ENCODE data around the gene LTA. TPM values are rescaled to one million over a fixed set of nuclear protein-coding genes. Genes with fewer than 3 reads are reported as not detected.

LTA gene
- total and polyA plus RNA-seq, 2 experiments from 2014 or later, result not detected

DNA sequence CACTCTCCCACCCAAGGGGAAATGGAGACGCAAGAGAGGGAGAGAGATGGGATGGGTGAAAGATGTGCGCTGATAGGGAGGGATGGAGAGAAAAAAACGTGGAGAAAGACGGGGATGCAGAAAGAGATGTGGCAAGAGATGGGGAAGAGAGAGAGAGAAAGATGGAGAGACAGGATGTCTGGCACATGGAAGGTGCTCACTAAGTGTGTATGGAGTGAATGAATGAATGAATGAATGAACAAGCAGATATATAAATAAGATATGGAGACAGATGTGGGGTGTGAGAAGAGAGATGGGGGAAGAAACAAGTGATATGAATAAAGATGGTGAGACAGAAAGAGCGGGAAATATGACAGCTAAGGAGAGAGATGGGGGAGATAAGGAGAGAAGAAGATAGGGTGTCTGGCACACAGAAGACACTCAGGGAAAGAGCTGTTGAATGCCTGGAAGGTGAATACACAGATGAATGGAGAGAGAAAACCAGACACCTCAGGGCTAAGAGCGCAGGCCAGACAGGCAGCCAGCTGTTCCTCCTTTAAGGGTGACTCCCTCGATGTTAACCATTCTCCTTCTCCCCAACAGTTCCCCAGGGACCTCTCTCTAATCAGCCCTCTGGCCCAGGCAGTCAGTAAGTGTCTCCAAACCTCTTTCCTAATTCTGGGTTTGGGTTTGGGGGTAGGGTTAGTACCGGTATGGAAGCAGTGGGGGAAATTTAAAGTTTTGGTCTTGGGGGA, 4.0 kb downstream of the LTA start:
- Histone ChIP-seq H3K9me2 (ENCODE audit: insufficient read depth) (no peaks in the 10 kb centered on the region), H4K20me1 (ENCODE audit: insufficient read depth) (no peaks in the 10 kb centered on the region), H3K79me2 (ENCODE audit: insufficient read depth) (no peaks in the 10 kb centered on the region), H3K9ac (no peak overlapping the region), H3K27me3 (replicated peaks; ENCODE audit: insufficient read depth) (no peaks in the 10 kb centered on the region), H3K9me3 (ENCODE audit: low read depth) (no peaks in the 10 kb centered on the region), H3K4me1 (ENCODE audit: insufficient read depth) (no peaks in the 10 kb centered on the region), H3K4me3 (no peak overlapping the region), H3K36me3 (ENCODE audit: low read depth) (no peaks in the 10 kb centered on the region), H2AFZ (no peak overlapping the region), H3K27ac (no peak overlapping the region), H3K4me2 (ENCODE audit: unreplicated experiment) (no peak overlapping the region), H3F3A (ENCODE audit: insufficient read depth) (no peaks in the 10 kb centered on the region)
- no peak for TF ChIP-seq EZH2phosphoT487 (IDR thresholded peaks at IDR 0.05; ENCODE audit: insufficient read depth, low read depth)
- TF ChIP-seq EZH2 (IDR thresholded peaks at IDR 0.05; ENCODE audit: insufficient read depth, poor library complexity, severe bottlenecking), result no peak
- WGBS, 2 experiments (ENCODE audit: low coverage in 1 of 2, low lambda C conversion rate in 2 of 2, missing lambda C conversion rate in 2 of 2), result 68 to 69% methylated on average over 8 of the region's 8 CpGs
- DNase-seq, result no peak
- in situ Hi-C loops (cut with MboI), result no loop called here

DNA sequence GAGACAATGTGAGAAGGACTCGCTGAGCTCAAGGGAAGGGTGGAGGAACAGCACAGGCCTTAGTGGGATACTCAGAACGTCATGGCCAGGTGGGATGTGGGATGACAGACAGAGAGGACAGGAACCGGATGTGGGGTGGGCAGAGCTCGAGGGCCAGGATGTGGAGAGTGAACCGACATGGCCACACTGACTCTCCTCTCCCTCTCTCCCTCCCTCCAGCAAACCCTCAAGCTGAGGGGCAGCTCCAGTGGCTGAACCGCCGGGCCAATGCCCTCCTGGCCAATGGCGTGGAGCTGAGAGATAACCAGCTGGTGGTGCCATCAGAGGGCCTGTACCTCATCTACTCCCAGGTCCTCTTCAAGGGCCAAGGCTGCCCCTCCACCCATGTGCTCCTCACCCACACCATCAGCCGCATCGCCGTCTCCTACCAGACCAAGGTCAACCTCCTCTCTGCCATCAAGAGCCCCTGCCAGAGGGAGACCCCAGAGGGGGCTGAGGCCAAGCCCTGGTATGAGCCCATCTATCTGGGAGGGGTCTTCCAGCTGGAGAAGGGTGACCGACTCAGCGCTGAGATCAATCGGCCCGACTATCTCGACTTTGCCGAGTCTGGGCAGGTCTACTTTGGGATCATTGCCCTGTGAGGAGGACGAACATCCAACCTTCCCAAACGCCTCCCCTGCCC, 4.9 kb downstream of the LTA start:
- H3K27ac ChIP-seq, result no peak overlapping the region
- H3K9ac ChIP-seq, result no peak overlapping the region
- H3K4me3 ChIP-seq, result no peak overlapping the region
- H3F3A ChIP-seq (ENCODE audit: insufficient read depth), result no peaks in the 10 kb centered on the region
- 79 to 86% methylated on average over 16 to 19 of the region's 19 CpGs for WGBS, 2 experiments (ENCODE audit: low coverage in 1 of 2, low lambda C conversion rate in 2 of 2, missing lambda C conversion rate in 2 of 2)
- H3K79me2 ChIP-seq (ENCODE audit: insufficient read depth), result no peaks in the 10 kb centered on the region
- no peaks in the 10 kb centered on the region for H3K27me3 ChIP-seq (replicated peaks; ENCODE audit: insufficient read depth)
- in situ Hi-C loops (cut with MboI), result no loop called here
- H3K4me1 ChIP-seq (ENCODE audit: insufficient read depth), result peaks cover 4% of the 10 kb centered on the region; the same call in 1 of the 2 replicates
- no peaks in the 10 kb centered on the region for H3K9me2 ChIP-seq (ENCODE audit: insufficient read depth)
- H3K9me3 ChIP-seq (ENCODE audit: low read depth), result no peaks in the 10 kb centered on the region
- H3K36me3 ChIP-seq (ENCODE audit: low read depth), result no peaks in the 10 kb centered on the region
- H4K20me1 ChIP-seq (ENCODE audit: insufficient read depth), result no peaks in the 10 kb centered on the region
- no peak overlapping the region for H2AFZ ChIP-seq
- no peak overlapping the region for H3K4me2 ChIP-seq (ENCODE audit: unreplicated experiment)
- TF ChIP-seq EZH2phosphoT487 (IDR thresholded peaks at IDR 0.05; ENCODE audit: insufficient read depth, low read depth) (no peak), EZH2 (IDR thresholded peaks at IDR 0.05; ENCODE audit: insufficient read depth, poor library complexity, severe bottlenecking) (no peak)
- no peak for DNase-seq

DNA sequence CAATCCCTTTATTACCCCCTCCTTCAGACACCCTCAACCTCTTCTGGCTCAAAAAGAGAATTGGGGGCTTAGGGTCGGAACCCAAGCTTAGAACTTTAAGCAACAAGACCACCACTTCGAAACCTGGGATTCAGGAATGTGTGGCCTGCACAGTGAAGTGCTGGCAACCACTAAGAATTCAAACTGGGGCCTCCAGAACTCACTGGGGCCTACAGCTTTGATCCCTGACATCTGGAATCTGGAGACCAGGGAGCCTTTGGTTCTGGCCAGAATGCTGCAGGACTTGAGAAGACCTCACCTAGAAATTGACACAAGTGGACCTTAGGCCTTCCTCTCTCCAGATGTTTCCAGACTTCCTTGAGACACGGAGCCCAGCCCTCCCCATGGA, 5.5 kb downstream of the LTA start:
- Histone ChIP-seq H3K79me2 (ENCODE audit: insufficient read depth) (no peaks in the 10 kb centered on the region), H3K4me3 (no peak overlapping the region), H3K9ac (no peak overlapping the region), H2AFZ (no peak overlapping the region), H3K36me3 (ENCODE audit: low read depth) (no peaks in the 10 kb centered on the region), H3K4me1 (ENCODE audit: insufficient read depth) (peaks cover 4% of the 10 kb centered on the region; the same call in 1 of the 2 replicates), H3K27ac (no peak overlapping the region), H3K9me2 (ENCODE audit: insufficient read depth) (no peaks in the 10 kb centered on the region), H3F3A (ENCODE audit: insufficient read depth) (no peaks in the 10 kb centered on the region), H4K20me1 (ENCODE audit: insufficient read depth) (no peaks in the 10 kb centered on the region), H3K9me3 (ENCODE audit: low read depth) (no peaks in the 10 kb centered on the region), H3K27me3 (replicated peaks; ENCODE audit: insufficient read depth) (no peaks in the 10 kb centered on the region), H3K4me2 (ENCODE audit: unreplicated experiment) (no peak overlapping the region)
- in situ Hi-C loops (cut with MboI), result no loop called here
- WGBS, 2 experiments (ENCODE audit: low coverage in 1 of 2, low lambda C conversion rate in 2 of 2, missing lambda C conversion rate in 2 of 2), result 78 to 90% methylated on average over 3 of the region's 3 CpGs
- DNase-seq, result no peak
- no peak for TF ChIP-seq EZH2 (IDR thresholded peaks at IDR 0.05; ENCODE audit: insufficient read depth, poor library complexity, severe bottlenecking)
- TF ChIP-seq EZH2phosphoT487 (IDR thresholded peaks at IDR 0.05; ENCODE audit: insufficient read depth, low read depth), result no peak

DNA sequence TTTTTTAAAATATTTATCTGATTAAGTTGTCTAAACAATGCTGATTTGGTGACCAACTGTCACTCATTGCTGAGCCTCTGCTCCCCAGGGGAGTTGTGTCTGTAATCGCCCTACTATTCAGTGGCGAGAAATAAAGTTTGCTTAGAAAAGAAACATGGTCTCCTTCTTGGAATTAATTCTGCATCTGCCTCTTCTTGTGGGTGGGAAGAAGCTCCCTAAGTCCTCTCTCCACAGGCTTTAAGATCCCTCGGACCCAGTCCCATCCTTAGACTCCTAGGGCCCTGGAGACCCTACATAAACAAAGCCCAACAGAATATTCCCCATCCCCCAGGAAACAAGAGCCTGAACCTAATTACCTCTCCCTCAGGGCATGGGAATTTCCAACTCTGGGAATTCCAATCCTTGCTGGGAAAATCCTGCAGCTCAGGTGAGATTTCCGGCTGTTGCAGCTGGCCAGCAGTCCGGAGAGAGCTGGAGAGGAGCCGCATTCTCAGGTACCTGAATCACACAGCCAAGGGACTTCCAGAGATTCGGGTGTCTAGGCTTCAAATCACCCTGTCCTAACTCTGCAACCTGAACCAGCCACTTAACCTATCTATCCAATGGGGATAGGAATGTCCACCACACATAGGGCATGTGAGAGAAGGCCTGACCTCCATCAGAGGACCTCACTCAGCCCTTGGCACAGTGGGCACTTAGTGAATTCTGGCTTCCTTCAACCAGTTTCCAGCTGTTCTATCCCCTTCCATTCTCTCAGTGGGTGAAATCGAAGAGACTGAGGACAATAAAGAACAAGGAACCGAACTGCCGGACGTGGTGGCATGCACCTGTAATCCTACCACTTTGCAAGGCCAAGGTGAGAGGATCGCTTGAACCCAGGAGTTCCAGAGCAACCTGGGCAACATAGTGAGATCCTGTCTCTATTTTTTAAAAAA, 6.4 kb downstream of the LTA start:
- Histone ChIP-seq H3K9ac (no peak overlapping the region), H3K36me3 (ENCODE audit: low read depth) (no peaks in the 10 kb centered on the region), H2AFZ (no peak overlapping the region), H3K27me3 (replicated peaks; ENCODE audit: insufficient read depth) (no peaks in the 10 kb centered on the region), H4K20me1 (ENCODE audit: insufficient read depth) (no peaks in the 10 kb centered on the region), H3K79me2 (ENCODE audit: insufficient read depth) (no peaks in the 10 kb centered on the region), H3K27ac (no peak overlapping the region), H3K4me1 (ENCODE audit: insufficient read depth) (peaks cover 4% of the 10 kb centered on the region; the same call in 1 of the 2 replicates), H3F3A (ENCODE audit: insufficient read depth) (no peaks in the 10 kb centered on the region), H3K9me2 (ENCODE audit: insufficient read depth) (no peaks in the 10 kb centered on the region), H3K9me3 (ENCODE audit: low read depth) (no peaks in the 10 kb centered on the region), H3K4me3 (no peak overlapping the region), H3K4me2 (ENCODE audit: unreplicated experiment) (no peak overlapping the region)
- TF ChIP-seq EZH2phosphoT487 (IDR thresholded peaks at IDR 0.05; ENCODE audit: insufficient read depth, low read depth), result no peak
- TF ChIP-seq EZH2 (IDR thresholded peaks at IDR 0.05; ENCODE audit: insufficient read depth, poor library complexity, severe bottlenecking), result no peak
- DNase-seq, result no peak
- 85% methylated on average over 12 of the region's 12 CpGs for WGBS, 2 experiments (ENCODE audit: low coverage in 1 of 2, low lambda C conversion rate in 2 of 2, missing lambda C conversion rate in 2 of 2)
- in situ Hi-C loops (cut with MboI), result no loop called here

All from GM23248 (cell line).